HepG2 (cell line): ENCODE results near the gene CTNNA2. TPM values are rescaled to one million over a fixed set of nuclear protein-coding genes. Genes with fewer than 3 reads are reported as not detected.

Source experiments
- ATAC-seq: fragments of 200-7000 bp; cut with Tn5 transposase; 3 replicates; pipeline ENCODE4 v1.9.1; 2020; ENCODE audit warnings: mild to moderate bottlenecking, moderate library complexity
- BruUV-seq: library from RNA; stranded (reverse); fragments of 400-500 nt; replicated peaks from 2 replicates; lab custom pipeline; 2021; lab: Mats Ljungman, UMichigan
- CTCF ChIA-PET: fragments of 300-600 bp; formaldehyde crosslinking; extraction: SDS; loops from one replicate; lab custom pipeline; 2021; ENCODE audit warnings: low total read pairs, inconsistent platforms, low intra/inter-chr PET ratio; lab: Yijun Ruan, JAX
- POLR2A ChIA-PET: fragments of 350-600 bp; sonication (Branson Sonifier 250); formaldehyde crosslinking; loops from one replicate; lab custom pipeline; 2020; ENCODE audit warnings: antibody characterized with exemption, inconsistent platforms; lab: Yijun Ruan, JAX
- DNase-seq: peaks from one replicate; pipeline ENCODE4 v3.0.0-alpha.2; 2015; ENCODE audit warnings: low spot score
- FAIRE-seq: peaks from 3 replicates; lab custom pipeline; 2011; peaks lifted over from hg19 to GRCh38; lab: Jason Lieb, UNC
- H2AFZ ChIP-seq: one replicate; pipeline ENCODE4 v1.6.1; 2011; ENCODE audit warnings: low read length, inconsistent platforms
- H3K27ac ChIP-seq: fragments of 300-600 bp; 3 replicates; pipeline ENCODE4 v1.8.0; 2011; ENCODE audit warnings: mixed run types, mild to moderate bottlenecking, mixed read lengths, low read length, inconsistent platforms; ENCODE audit not compliant: insufficient read depth; ENCODE audit errors: extremely low read length
- H3K27me3 ChIP-seq, 2 experiments: fragments of 200-600 bp in 1 of 2; 2 replicates in 1 of 2; 3 replicates in 1 of 2; pipeline versions ENCODE4 v1.6.0 to v1.8.0; 2011; ENCODE audit warnings: low read length in 2 of 2, mild to moderate bottlenecking in 2 of 2, moderate library complexity in 2 of 2, inconsistent platforms in 1 of 2; ENCODE audit not compliant: insufficient read depth in 2 of 2, control insufficient read depth in 1 of 2
- H3K36me3 ChIP-seq, 2 experiments: fragments of 200-600 bp in 1 of 2; replicated peaks in 1 of 2; 2 replicates in 1 of 2; 3 replicates in 1 of 2; pipeline versions ENCODE4 v1.5.1 to v1.8.0; 2011; ENCODE audit warnings: low read length in 2 of 2, inconsistent platforms in 1 of 2; ENCODE audit not compliant: insufficient read depth in 2 of 2, control insufficient read depth in 1 of 2
- H3K4me1 ChIP-seq: 2 replicates; pipeline ENCODE4 v1.5.1; 2012; ENCODE audit warnings: low read length, inconsistent platforms; ENCODE audit not compliant: insufficient read depth
- H3K4me2 ChIP-seq: 2 replicates; pipeline ENCODE4 v1.6.0; 2011; ENCODE audit warnings: low read depth, low read length, inconsistent platforms
- H3K4me3 ChIP-seq, 3 experiments: fragments of 200-600 bp in 1 of 3; sonication (generic), shearing (Covaris generic) in 1 of 3; replicated peaks in 1 of 3; 2 replicates each; pipeline ENCODE4 v1.5.1; 2011 to 2016; ENCODE audit warnings: low read length in 3 of 3, inconsistent platforms in 2 of 3, low read depth in 2 of 3, mild to moderate bottlenecking in 2 of 3, control low read depth in 1 of 3, mixed read lengths in 1 of 3; ENCODE audit not compliant: insufficient read depth in 1 of 3
- H3K79me2 ChIP-seq: one replicate; pipeline ENCODE4 v1.6.1; 2011; ENCODE audit warnings: low read length, inconsistent platforms; ENCODE audit not compliant: insufficient read depth
- H3K9ac ChIP-seq: 2 replicates; pipeline ENCODE4 v1.6.0; 2011; ENCODE audit warnings: mild to moderate bottlenecking, low read depth, low read length, inconsistent platforms; ENCODE audit not compliant: insufficient read depth
- H3K9me3 ChIP-seq: 2 replicates; pipeline ENCODE4 v1.5.1; 2012; ENCODE audit warnings: mild to moderate bottlenecking, low read length
- H4K20me1 ChIP-seq: 2 replicates; pipeline ENCODE4 v1.6.0; 2011; ENCODE audit warnings: inconsistent platforms, mild to moderate bottlenecking, low read length, moderate library complexity; ENCODE audit not compliant: insufficient read depth
- DPF2 ChIP-seq: sonication (generic); formaldehyde crosslinking; IDR thresholded peaks from 2 replicates; pipeline ENCODE4 v1.4.0; 2020; ENCODE audit warnings: mild to moderate bottlenecking, low read depth, missing genetic modification reagents, borderline replicate concordance
- GABPB1 ChIP-seq: IDR thresholded peaks from 2 replicates; pipeline ENCODE4 v1.6.1; 2016; ENCODE audit warnings: mild to moderate bottlenecking, missing genetic modification reagents, moderate library complexity, missing compliant biosample characterization
- PRDM15 ChIP-seq: sonication (generic); formaldehyde crosslinking; IDR thresholded peaks from 2 replicates; pipeline ENCODE4 v1.4.0; 2020; ENCODE audit warnings: missing genetic modification reagents
- STAG1 ChIP-seq: sonication (generic); formaldehyde crosslinking; IDR thresholded peaks from 2 replicates; pipeline ENCODE4 v1.4.0; 2020; ENCODE audit warnings: missing genetic modification reagents
- XRCC5 ChIP-seq: fragments of 200-400 bp; formaldehyde crosslinking; optimal IDR thresholded peaks from 2 replicates; pipeline ENCODE3; 2017; ENCODE audit warnings: mild to moderate bottlenecking, low read length
- ZMYM4 ChIP-seq: sonication (generic); formaldehyde crosslinking; IDR thresholded peaks from 2 replicates; pipeline ENCODE4 v1.8.1; 2023; ENCODE audit warnings: mild to moderate bottlenecking, missing genetic modification reagents
- ZNF282 ChIP-seq: fragments of 450-650 bp; IDR thresholded peaks from 2 replicates; pipeline ENCODE4 v1.6.1; 2018; ENCODE audit not compliant: partially characterized antibody
- WGBS: methylation state at CpG from one replicate; pipeline ENCODE4 v1.1.6; 2017; ENCODE audit warnings: low lambda C conversion rate; 5-methylcytosine and 5-hydroxymethylcytosine counted together
- in situ Hi-C: cut with HindIII; loops from 2 replicates; pipeline ENCODE4 v1.10.0; 2017; ENCODE audit warnings: low pct_unique_long_range_greater_than_20kb; ENCODE audit not compliant: extremely low pct_ligation_motif_present
- intact Hi-C: fragments of 100-400 bp; cut with micrococcal nuclease; formaldehyde crosslinking; loops from one replicate; pipeline ENCODE4 v1.10.0; 2022; ENCODE audit not compliant: unreplicated experiment
- polyA plus RNA-seq, 8 experiments: library from polyadenylated mRNA; depleted of rRNA in 3 of 8; stranded (reverse) in 7 of 8; unstranded in 1 of 8; fragments of >200 nt; fragmentation: Illumina TruSeq in 4 of 8; extraction: Trizol in 4 of 8; gene quantifications; 2 replicates each; pipeline versions ENCODE4 v1.2.1 to v1.2.3, GENCODE V29; 2011 to 2016; ENCODE audit warnings: low read depth in 4 of 8, missing spikeins in 1 of 8, mixed read lengths in 1 of 8; ENCODE audit not compliant: insufficient read depth in 1 of 8
- total RNA-seq, 5 experiments: library from RNA; depleted of rRNA; stranded (reverse); fragments of >200 nt; fragmentation: Illumina TruSeq; extraction: Trizol; gene quantifications; 2 replicates each; pipeline ENCODE4 v1.2.3, GENCODE V29; 2016; ENCODE audit warnings: low read depth in 1 of 5
- TF ChIP-seq, protein P1 (sequence below): sonication (generic); formaldehyde crosslinking; IDR thresholded peaks from 2 replicates; pipeline ENCODE4 v1.5.0; 2020; ENCODE audit warnings: mild to moderate bottlenecking, missing genetic modification reagents, moderate library complexity

Gene CTNNA2
- total and polyA plus RNA-seq, 2 of the 13 experiments (the other 11 are each of a cell fraction or from before 2014, with no cell fraction given): not detected

GRCh38 chr2:79669714-79670113 is 156.9 kb downstream of the CTNNA2 start:
- FAIRE-seq: no peak
- Histone ChIP-seq H3K9ac (no peak overlapping the region), H3K4me1 (no peaks in the 10 kb centered on the region), H3K4me2 (peak overlapping the region; percentile 53), H4K20me1 (no peaks in the 10 kb centered on the region), H3K27me3 (no peaks in the 10 kb centered on the region), H2AFZ (no peak overlapping the region), H3K9me3 (no peaks in the 10 kb centered on the region), H3K36me3 (no peaks in the 10 kb centered on the region), H3K4me3 (peak overlapping the region in 1 of 3 experiments; percentile 38; a peak in 1 of 6 replicates), H3K27ac (no peak overlapping the region), H3K79me2 (no peaks in the 10 kb centered on the region)
- TF ChIP-seq ZNF282: no peak
- TF ChIP-seq GABPB1 (CRISPR knock-in tag): 0 out of 2 replicates have a peak, but pooled peaks have one; percentile 23
- POLR2A ChIA-PET: no interaction called here
- intact Hi-C loops (no loop called here), in situ Hi-C loops (no loop called here)
- no TSS peak for BruUV-seq
- DNase-seq: no peak
- peak; percentile 79 for ATAC-seq
- CTCF ChIA-PET: no interaction called here
- 0% methylated on average over 2 of the region's 5 CpGs for WGBS

- H3K4me1 ChIP-seq: no peaks in the 10 kb centered on the region
- H3K27ac ChIP-seq: no peak overlapping the region
- in situ Hi-C loops (no loop called here), intact Hi-C loops (no loop called here)
- DNase-seq (peak; percentile 48), ATAC-seq (peak; percentile 100), FAIRE-seq (no peak)
- ChIA-PET CTCF (no interaction called here), POLR2A (no interaction called here)
- no peak overlapping the region for H2AFZ ChIP-seq
- H3K27me3 ChIP-seq: no peaks in the 10 kb centered on the region
- TF ChIP-seq, protein P1, sequence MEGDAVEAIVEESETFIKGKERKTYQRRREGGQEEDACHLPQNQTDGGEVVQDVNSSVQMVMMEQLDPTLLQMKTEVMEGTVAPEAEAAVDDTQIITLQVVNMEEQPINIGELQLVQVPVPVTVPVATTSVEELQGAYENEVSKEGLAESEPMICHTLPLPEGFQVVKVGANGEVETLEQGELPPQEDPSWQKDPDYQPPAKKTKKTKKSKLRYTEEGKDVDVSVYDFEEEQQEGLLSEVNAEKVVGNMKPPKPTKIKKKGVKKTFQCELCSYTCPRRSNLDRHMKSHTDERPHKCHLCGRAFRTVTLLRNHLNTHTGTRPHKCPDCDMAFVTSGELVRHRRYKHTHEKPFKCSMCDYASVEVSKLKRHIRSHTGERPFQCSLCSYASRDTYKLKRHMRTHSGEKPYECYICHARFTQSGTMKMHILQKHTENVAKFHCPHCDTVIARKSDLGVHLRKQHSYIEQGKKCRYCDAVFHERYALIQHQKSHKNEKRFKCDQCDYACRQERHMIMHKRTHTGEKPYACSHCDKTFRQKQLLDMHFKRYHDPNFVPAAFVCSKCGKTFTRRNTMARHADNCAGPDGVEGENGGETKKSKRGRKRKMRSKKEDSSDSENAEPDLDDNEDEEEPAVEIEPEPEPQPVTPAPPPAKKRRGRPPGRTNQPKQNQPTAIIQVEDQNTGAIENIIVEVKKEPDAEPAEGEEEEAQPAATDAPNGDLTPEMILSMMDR: peak; percentile 50
- TF ChIP-seq PRDM15 (CRISPR knock-in tag): peak; percentile 93
- peak; percentile 76 for TF ChIP-seq XRCC5
- TF ChIP-seq DPF2 (CRISPR knock-in tag): no peak
- peak; percentile 40; the same call in 1 of the 2 replicates for TF ChIP-seq STAG1 (CRISPR knock-in tag)
- no peak for TF ChIP-seq ZMYM4 (CRISPR knock-in tag)
- H3K36me3 ChIP-seq: no peaks in the 10 kb centered on the region
- no peak overlapping the region for H3K9ac ChIP-seq
- peak overlapping the region in 1 of 3 experiments; percentile 38; a peak in 1 of 6 replicates for H3K4me3 ChIP-seq
- peak overlapping the region; percentile 53 for H3K4me2 ChIP-seq
- H4K20me1 ChIP-seq: no peaks in the 10 kb centered on the region
- no peaks in the 10 kb centered on the region for H3K9me3 ChIP-seq
- no TSS peak for BruUV-seq
- no peaks in the 10 kb centered on the region for H3K79me2 ChIP-seq
- WGBS: 5% methylated on average over 11 of the region's 11 CpGs
These were observed 157.3 kb downstream of the CTNNA2 start for GRCh38 chr2:79670198-79670597.
